Fibroblast of peridontal ligament (primary cell): ENCODE results near the gene COL5A1.
A peak's percentile ranks its signal among the peaks of the same experiment; 100 is the strongest.
"Not testable (repeated sequence)": the region's sequence is repeated elsewhere in the genome, so short reads cannot be mapped to it uniquely, and the experiment has no call there.

Experiments
- DNase-seq: peaks from one replicate; pipeline ENCODE4 v3.0.0-alpha.2; 2010; ENCODE audit errors: extremely low read depth

Gene COL5A1

DNA sequence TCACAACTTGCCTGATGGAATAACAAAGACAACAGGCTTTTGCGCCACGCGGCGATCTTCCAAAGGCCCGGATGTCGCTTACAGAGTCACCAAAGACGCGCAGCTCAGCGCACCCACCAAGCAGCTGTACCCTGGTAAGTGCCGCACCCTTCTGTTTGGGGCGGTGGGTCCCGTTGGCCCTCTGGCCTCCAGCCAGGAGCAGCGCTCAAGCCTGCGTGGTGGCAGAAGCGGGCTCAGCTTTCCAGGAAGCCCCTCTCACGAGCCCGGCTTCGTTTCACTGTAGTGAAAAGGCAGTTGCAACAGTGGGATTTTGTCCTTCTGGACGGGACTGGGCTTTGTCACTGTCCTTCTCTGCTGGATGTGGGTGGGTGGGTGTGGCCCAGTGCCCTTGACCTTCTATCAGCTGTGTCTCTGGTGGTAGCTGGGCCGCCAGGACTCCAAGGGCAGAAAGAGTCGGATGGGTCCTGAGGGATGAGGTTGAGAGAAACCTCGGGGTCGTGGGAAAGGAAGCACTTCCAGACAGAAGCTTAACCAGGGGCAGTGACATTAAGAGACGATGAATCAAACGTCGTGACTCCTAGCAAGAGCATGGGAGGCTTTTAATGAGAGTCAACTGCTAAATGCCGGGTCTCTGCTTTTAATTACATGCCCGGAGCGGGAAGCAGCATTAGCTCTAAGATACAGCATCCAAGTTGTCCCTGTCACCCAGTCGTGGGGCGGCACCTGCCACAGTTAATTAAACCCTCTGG, 49.5 kb downstream of the COL5A1 start:
- DNase-seq, result no peak

DNA sequence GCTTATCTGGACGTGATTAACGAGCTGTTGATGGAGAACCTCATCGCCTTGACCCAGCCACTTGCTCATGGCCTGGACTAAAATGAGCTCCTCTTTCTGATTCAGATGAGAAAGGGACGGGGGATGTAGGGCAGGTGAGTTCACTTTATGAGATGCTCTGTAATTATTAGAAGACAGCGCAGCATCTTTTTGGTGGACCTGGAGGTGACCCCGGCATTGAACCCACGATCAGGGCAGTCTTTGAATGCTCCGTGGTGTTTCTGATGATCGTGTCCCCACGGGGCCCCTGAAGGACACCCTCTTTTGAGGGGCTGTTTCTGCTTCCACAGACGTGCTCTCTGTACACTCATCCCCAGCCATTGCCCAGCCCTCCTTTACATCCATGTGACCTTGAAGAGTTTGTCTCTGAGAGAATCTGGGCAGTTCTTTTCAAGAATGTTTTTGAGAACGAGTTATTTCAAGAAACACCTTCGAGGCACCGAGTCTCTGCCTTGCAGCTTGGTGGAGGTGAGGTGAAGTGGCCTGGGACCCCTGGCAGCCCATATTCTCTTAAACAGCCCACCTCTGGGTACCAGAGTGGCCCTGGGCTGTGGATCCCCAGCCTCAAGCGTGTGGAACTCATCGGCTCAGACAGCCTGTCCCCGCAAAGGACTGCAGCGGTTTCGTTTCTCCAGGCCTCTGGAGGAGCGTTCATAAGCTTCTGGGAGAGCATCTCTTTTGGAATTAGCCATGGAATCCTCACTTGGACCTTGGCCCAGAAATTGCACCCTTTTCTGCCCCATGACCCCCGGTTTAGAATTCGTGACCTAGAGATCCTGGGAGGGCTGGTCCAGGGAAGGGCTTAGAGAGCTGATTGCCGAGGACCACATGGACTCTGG, 50.3 kb downstream of the COL5A1 start:
- DNase-seq, result no peak

GRCh38 chr9:134692573-134692860, 50.9 kb downstream of the COL5A1 start:
- DNase-seq, result no peak

DNA sequence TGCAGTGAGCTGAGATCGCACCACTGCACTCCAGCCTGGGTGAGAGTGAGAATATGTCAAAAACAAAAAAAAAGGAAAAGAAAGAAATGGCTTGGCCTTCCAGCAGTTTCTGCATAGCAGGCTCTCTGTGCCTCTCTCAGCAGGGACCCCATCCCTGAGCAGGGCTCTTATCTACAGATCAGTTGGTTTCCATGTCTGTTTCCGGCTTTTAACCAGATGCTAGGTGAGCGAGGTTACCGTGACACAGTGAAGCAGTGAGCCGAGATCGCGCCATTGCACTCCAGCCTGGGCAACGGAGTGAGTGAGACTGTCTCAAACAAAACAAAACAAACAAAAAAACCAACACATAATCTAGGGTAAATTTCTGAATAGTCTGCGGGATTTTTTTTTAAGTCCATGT, 51.4 kb downstream of the COL5A1 start:
- no peak for DNase-seq

DNA sequence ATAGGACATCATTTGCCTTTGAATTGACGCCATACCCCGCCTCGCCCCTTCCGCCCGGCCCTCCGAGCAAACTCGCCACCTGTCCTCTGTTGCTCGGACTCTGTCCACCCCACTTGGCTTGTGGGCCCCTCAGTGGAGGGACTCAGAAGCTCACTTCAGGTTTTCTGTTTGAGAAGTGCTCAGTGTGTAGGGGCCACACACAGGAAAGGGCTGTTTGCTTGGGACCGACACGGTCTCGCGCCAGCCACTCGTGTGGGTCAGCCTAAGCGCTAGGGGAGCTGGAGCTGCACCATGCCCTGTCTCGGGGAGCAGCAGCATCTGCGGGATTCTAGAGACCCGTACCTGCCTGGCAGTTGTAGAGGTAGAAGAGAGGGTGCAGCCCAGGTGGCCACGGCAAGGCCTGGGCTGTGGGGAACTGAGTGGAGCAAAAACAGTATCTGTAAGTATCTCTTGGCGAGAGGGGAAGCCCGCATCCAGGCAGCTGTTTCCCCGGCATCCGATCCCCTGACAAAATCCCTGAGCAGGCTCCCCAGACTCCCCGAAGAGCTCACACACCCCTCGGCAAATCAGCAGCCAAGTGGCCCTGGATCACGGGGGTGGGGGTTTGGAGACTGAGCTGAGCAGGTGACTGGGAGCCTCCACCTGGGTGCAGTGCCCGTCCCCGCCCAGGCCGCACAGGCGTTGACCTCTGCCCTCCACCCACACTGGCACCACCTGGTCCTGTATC, 52.2 kb downstream of the COL5A1 start:
- DNase-seq, result no peak

GRCh38 chr9:134694368-134694665, 52.7 kb downstream of the COL5A1 start:
- no peak for DNase-seq

DNA sequence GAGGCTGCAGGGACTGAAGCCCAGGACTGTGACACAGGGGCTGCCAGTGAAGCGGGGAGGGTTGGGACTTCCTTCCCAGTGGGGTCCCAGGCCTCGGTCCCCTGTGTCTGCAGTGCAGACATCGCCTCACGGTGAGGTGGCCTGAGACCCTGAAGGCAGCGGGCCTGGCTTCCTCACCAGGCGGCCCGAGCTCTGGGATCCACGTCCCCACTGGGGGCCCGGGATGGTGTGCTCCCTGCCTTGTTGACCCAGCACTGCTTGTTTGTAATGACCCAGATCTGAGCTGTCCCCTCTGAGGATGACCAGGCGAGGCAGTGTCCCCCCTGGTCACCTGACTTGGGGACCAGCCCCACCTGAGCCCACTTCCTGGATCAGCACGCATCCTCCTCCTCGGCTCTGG, 53.1 kb downstream of the COL5A1 start:
- no peak for DNase-seq

DNA sequence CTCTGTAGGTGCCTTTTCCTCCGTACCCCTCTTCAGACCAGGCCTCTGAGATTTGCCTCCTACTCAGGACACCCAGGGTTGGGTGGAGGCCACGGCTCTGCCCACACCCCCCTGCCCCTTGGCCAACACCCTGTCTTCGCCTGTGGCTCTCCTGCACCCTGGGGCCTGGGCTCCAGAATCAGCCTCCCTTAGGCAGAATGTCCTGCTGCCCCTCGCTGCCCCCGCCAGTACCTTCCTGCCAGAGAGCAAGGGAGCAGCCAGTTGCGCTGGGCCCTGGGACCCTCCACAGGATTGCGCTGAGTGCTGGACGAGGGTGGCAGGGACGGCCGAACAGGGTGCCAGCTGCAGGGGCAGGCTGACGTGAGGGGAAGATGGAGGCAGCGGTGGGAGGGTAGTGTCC, 53.5 kb downstream of the COL5A1 start:
- DNase-seq, result no peak

DNA sequence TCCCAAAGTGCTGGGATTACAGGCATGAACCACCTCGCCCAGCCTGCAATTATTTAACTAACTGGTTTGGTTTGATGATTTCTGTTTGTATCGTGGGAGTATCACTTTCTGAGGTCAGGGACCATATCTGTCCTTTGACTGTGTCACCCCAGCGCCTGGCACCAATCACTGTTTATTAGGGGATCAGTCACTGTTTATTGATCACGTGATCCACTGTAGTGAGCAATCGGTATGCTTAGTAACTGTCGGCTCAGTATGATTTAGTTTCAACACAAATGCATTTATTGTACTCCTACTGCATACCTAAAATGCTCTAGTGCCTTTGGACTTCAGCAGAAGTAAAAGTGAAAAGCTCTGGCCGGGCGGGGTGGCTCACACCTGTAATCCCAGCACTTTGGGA, 54.8 kb downstream of the COL5A1 start:
- DNase-seq, result no peak

GRCh38 chr9:134698111-134698510, 56.5 kb downstream of the COL5A1 start:
- DNase-seq, result no peak

DNA sequence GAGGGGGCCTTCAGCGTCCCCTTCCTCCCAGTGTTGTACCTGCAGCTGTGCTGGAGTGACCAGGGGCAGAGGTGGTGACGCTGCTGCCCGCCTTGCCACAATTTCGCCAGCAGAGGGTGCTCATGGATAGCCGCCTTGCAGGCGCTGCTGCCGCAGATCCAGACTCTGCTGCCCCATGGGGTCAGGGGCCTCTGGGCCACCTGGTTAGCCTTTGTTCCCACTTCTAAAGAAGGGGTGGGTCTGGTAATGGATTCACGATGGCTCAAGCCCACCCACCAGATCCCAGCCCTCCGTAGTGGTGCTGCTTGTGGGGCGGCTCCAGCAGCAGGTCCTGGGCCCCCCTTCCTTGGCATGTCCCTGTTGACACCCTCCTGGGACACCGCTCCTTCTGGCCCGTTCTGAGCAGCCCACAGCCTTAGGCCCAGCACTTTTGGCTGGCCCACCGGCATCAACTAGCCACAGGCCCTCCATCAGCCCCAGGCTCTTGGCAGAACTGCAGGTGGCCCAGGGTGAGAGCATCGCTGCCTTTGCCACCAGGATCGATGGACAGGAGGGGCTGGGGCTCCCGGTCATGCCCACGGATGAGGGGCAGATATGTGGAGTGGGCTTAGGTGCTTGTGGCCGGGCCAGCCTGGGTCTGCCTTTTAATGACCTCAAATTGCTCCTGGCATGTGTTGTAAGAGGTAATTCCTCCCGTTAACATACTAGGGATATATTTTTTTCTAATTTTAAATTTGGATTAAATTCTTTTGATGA, 57.2 kb downstream of the COL5A1 start:
- peak; percentile 23 for DNase-seq

DNA sequence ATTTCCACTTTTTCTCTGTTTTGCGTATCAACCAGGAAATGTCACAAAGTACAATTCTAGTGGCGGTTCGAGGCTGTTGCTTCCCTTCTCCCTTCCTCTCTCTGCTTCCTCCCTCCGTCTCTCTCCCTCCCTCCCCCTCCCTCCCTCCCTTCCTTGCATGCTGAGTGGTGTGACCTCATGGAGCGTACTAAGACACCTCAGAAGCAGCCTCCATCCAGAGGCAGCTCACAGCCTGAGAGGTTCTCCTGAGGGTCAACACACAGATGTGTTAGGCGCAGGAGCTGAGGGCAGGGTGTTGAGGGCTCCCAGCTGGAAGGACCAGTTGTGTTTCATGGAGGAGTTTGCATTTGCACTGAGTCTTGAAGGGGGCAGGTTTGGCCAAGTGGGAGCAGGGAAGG, 57.7 kb downstream of the COL5A1 start:
- no peak for DNase-seq

DNA sequence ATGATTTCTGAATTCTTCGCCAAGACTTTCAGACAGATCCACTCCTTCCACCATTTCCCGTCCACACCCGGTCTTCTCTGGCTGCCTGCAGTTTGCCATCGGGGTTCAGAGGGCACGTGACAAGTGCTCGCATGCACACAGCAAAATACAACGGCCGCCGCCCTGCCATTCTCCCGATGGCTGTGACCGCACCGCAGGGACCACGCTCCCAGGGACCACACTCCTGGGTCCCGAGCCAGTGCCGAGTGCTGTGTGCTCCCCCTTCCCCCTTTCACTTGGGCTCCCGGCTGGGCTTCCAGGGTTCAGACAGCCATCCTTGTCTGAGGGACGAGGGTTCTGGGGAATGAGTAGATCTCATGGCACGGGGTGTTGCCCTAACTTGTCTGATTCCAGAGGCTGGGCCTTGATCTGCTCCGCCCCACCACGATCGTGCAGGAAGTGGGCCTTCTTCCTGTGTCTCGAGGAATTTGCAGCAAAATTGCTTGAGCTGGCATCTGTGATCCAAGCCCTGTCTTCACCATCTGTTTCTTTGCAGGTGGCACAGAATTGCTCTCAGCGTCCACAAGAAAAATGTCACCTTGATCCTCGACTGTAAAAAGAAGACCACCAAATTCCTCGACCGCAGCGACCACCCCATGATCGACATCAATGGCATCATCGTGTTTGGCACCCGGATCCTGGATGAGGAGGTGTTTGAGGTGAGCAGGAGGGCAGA, 59.2 kb downstream of the COL5A1 start:
- DNase-seq, result no peak

- no peak for DNase-seq
These were observed 60.1 kb downstream of the COL5A1 start for GRCh38 chr9:134701581-134702259.

- no peak for DNase-seq
These were observed 60.7 kb downstream of the COL5A1 start for GRCh38 chr9:134702291-134702690.

DNA sequence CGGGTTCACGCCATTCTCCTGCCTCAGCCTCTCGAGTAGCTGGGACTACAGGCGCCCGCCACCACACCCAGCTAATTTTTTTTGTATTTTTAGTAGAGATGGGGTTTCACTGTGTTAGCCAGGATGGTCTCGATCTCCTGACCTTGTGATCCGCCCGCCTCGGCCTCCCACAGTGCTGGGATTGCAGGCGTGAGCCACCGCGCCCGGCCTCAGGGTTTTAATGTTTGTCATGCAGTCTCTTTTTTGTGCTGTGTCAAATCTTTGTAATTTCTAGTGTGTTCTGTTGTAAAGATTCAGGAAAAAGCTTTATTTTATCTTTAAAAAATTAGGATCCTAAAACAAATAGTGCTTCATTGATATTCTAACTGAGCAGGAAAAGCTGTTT, 62.1 kb downstream of the COL5A1 start:
- DNase-seq, result not testable (repeated sequence)

GRCh38 chr9:134704498-134704897, 62.9 kb downstream of the COL5A1 start:
- no peak for DNase-seq

DNA sequence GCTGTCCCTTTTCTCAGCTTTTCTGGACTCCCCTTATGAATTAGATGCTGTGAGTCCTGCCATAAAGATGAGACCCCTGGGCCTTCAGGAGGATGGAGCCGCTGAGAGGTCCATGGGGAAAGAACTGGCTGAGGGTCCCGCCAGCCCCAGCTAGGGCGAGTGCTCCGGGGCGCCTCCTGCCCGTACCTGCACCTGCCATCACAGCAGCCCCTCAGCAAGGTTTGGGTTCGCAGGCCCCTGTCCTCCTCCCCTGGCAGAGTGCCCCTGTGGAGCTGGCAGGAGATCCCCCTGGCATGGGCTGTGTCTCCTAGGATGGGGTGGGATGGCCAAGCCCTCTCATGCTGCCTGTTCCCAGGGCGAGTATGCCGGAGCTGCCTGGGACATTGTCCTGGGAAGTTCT, 64.2 kb downstream of the COL5A1 start:
- DNase-seq, result no peak

DNA sequence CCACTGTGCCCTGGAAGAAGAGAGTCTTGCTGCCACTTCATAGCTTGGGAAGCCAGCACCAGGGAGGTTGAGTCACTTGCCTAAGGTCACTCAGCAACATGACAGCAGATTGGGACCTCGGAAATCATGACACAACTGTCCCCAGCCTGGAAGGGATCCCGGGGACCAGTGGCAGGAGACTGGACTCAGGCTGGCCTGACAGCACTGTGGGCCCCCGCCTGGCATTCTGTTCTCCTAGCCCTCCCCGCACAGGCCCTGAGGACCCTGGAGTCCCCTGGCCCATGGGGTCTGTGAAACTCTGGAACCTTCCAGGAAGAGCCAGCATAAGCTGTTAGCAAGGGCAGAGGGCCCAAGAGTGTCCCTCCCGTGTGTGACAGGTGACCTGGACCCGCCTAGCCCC, 64.9 kb downstream of the COL5A1 start:
- no peak for DNase-seq

- peak; percentile 83 for DNase-seq
These were observed 65.6 kb downstream of the COL5A1 start for GRCh38 chr9:134707031-134707680.
